ENCODE data around the gene ALOX5AP.

DNA sequence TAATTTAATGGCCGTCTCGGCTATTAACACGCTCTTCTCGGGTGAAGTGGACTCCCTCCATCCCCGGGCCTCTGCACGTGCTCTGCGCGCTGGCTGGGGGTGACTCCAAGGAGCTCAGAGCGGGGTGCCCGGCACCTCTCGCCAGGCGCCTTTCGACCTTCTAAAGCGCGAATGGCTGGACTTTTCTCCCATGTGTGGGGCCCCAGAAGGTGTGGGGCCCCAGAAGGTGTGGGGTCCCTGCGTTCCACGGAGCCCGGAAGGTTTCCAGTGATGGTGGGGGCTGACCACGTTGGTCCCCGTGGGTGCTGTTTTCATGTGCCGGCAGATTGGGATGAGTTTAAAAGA, 3.3 kb upstream of the ALOX5AP start:
- no peak for TF ChIP-seq EZH2 (IDR thresholded peaks at IDR 0.05)
- TF ChIP-seq, protein P1, sequence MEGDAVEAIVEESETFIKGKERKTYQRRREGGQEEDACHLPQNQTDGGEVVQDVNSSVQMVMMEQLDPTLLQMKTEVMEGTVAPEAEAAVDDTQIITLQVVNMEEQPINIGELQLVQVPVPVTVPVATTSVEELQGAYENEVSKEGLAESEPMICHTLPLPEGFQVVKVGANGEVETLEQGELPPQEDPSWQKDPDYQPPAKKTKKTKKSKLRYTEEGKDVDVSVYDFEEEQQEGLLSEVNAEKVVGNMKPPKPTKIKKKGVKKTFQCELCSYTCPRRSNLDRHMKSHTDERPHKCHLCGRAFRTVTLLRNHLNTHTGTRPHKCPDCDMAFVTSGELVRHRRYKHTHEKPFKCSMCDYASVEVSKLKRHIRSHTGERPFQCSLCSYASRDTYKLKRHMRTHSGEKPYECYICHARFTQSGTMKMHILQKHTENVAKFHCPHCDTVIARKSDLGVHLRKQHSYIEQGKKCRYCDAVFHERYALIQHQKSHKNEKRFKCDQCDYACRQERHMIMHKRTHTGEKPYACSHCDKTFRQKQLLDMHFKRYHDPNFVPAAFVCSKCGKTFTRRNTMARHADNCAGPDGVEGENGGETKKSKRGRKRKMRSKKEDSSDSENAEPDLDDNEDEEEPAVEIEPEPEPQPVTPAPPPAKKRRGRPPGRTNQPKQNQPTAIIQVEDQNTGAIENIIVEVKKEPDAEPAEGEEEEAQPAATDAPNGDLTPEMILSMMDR (IDR thresholded peaks at IDR 0.05): no peak
- TF ChIP-seq EZH2phosphoT487 (IDR thresholded peaks at IDR 0.05): no peak
